GM12878 (cell line): Measurements from ENCODE around the gene FGF2.

ENCODE experiments used
- CHD4 ChIP-seq: fragments of 200-600 bp; sonication (generic); IDR thresholded peaks from 2 replicates; pipeline ENCODE4 v1.6.1; 2016; ENCODE audit warnings: mild to moderate bottlenecking
- HDAC2 ChIP-seq: fragments of 200-600 bp; sonication (generic); IDR thresholded peaks from 2 replicates; pipeline ENCODE4 v1.6.1; 2017
- NFYA ChIP-seq: IDR thresholded peaks from 2 replicates; pipeline ENCODE4 v1.6.1; 2011; ENCODE audit warnings: low read depth, mild to moderate bottlenecking, low read length, improper control_type of control experiment, borderline replicate concordance
- SIN3A ChIP-seq: IDR thresholded peaks from 2 replicates; pipeline ENCODE4 v1.6.1; 2012; ENCODE audit warnings: low read depth, low read length, improper control_type of control experiment
- SMAD1 ChIP-seq: fragments of 450-650 bp; IDR thresholded peaks from 2 replicates; pipeline ENCODE4 v1.6.1; 2018; ENCODE audit warnings: mild to moderate bottlenecking, low read depth; ENCODE audit not compliant: partially characterized antibody
- TF ChIP-seq, protein P1 (sequence below): fragments of 450-650 bp; IDR thresholded peaks from 2 replicates; pipeline ENCODE4 v1.6.1; 2014; ENCODE audit warnings: mild to moderate bottlenecking
- TF ChIP-seq, protein P2 (sequence below), 3 experiments: IDR thresholded peaks in 2 of 3; conservative IDR thresholded peaks in 1 of 3; 2 replicates each; pipeline ENCODE4 v1.5.1; 2011; ENCODE audit warnings: low read depth in 3 of 3, low read length in 3 of 3, mild to moderate bottlenecking in 3 of 3, control low read depth in 2 of 3, moderate library complexity in 2 of 3, inconsistent platforms in 1 of 3, mixed read lengths in 1 of 3; ENCODE audit not compliant: control insufficient read depth in 2 of 3, insufficient read depth in 1 of 3; ENCODE audit errors: extremely low read depth in 1 of 3
- TF ChIP-seq, protein P3 (sequence below): IDR thresholded peaks from 2 replicates; pipeline ENCODE4 v1.6.1; 2012; ENCODE audit warnings: low read depth, low read length, improper control_type of control experiment

- TF ChIP-seq NFYA (no peak), SMAD1 (no peak), CHD4 (no peak), SIN3A (no peak), HDAC2 (no peak)
- TF ChIP-seq, protein P1, sequence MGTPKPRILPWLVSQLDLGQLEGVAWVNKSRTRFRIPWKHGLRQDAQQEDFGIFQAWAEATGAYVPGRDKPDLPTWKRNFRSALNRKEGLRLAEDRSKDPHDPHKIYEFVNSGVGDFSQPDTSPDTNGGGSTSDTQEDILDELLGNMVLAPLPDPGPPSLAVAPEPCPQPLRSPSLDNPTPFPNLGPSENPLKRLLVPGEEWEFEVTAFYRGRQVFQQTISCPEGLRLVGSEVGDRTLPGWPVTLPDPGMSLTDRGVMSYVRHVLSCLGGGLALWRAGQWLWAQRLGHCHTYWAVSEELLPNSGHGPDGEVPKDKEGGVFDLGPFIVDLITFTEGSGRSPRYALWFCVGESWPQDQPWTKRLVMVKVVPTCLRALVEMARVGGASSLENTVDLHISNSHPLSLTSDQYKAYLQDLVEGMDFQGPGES = no peak
- TF ChIP-seq, protein P2, sequence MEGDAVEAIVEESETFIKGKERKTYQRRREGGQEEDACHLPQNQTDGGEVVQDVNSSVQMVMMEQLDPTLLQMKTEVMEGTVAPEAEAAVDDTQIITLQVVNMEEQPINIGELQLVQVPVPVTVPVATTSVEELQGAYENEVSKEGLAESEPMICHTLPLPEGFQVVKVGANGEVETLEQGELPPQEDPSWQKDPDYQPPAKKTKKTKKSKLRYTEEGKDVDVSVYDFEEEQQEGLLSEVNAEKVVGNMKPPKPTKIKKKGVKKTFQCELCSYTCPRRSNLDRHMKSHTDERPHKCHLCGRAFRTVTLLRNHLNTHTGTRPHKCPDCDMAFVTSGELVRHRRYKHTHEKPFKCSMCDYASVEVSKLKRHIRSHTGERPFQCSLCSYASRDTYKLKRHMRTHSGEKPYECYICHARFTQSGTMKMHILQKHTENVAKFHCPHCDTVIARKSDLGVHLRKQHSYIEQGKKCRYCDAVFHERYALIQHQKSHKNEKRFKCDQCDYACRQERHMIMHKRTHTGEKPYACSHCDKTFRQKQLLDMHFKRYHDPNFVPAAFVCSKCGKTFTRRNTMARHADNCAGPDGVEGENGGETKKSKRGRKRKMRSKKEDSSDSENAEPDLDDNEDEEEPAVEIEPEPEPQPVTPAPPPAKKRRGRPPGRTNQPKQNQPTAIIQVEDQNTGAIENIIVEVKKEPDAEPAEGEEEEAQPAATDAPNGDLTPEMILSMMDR (IDR thresholded peaks at IDR 0.05 in 2 of 3, conservative IDR thresholded peaks at IDR 0.05 in 1 of 3; ENCODE audit: control insufficient read depth in 2 of 3, extremely low read depth in 1 of 3, insufficient read depth in 1 of 3, low read depth in 3 of 3, low read length in 3 of 3) = no peak
- TF ChIP-seq, protein P3, sequence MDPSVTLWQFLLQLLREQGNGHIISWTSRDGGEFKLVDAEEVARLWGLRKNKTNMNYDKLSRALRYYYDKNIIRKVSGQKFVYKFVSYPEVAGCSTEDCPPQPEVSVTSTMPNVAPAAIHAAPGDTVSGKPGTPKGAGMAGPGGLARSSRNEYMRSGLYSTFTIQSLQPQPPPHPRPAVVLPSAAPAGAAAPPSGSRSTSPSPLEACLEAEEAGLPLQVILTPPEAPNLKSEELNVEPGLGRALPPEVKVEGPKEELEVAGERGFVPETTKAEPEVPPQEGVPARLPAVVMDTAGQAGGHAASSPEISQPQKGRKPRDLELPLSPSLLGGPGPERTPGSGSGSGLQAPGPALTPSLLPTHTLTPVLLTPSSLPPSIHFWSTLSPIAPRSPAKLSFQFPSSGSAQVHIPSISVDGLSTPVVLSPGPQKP = no peak
Observed at GRCh38 chr4:122903766-122904288, 77.2 kb downstream of the FGF2 start.
